GM21619 (cell line): ENCODE results near the gene CNPY1.

ENCODE experiments used
- ATAC-seq: cut with Tn5 transposase; IDR thresholded peaks from one replicate; pipeline ENCODE4 v1.9.1; 2021; ENCODE audit not compliant: unreplicated experiment

Gene CNPY1

GRCh38 chr7:155514296-155514695, 32.1 kb downstream of the CNPY1 start:
- no peak for ATAC-seq

GRCh38 chr7:155513543-155514285, 32.6 kb downstream of the CNPY1 start:
- no peak for ATAC-seq

GRCh38 chr7:155512246-155512887, 34.0 kb downstream of the CNPY1 start:
- ATAC-seq = no peak

GRCh38 chr7:155511702-155511996, 34.7 kb downstream of the CNPY1 start:
- ATAC-seq = no peak

GRCh38 chr7:155510975-155511701, 35.2 kb downstream of the CNPY1 start:
- no peak for ATAC-seq

GRCh38 chr7:155509725-155510551, 36.4 kb downstream of the CNPY1 start:
- no peak for ATAC-seq

GRCh38 chr7:155509359-155509724, 37.0 kb downstream of the CNPY1 start:
- ATAC-seq = no peak

- no peak for ATAC-seq
Measured at GRCh38 chr7:155508376-155509358, 37.7 kb downstream of the CNPY1 start.

GRCh38 chr7:155507576-155507975, 38.8 kb downstream of the CNPY1 start:
- no peak for ATAC-seq

- ATAC-seq = no peak
Measured at GRCh38 chr7:155506854-155507337, 39.5 kb downstream of the CNPY1 start.

GRCh38 chr7:155505422-155505793, 41.0 kb downstream of the CNPY1 start:
- no peak for ATAC-seq

- ATAC-seq = no peak
Measured at GRCh38 chr7:155497149-155497901, 49.0 kb downstream of the CNPY1 start.

- ATAC-seq = no peak
Measured at GRCh38 chr7:155496267-155497005, 49.9 kb downstream of the CNPY1 start.

- no peak for ATAC-seq
Measured at GRCh38 chr7:155495440-155496248, 50.7 kb downstream of the CNPY1 start.

- no peak for ATAC-seq
Measured at GRCh38 chr7:155494551-155494950, 51.8 kb downstream of the CNPY1 start.

GRCh38 chr7:155493744-155494538, 52.4 kb downstream of the CNPY1 start:
- ATAC-seq = no peak

GRCh38 chr7:155491812-155492211, 54.5 kb downstream of the CNPY1 start:
- ATAC-seq = no peak
